Thymus (tissue), 11 donors: ENCODE data around the gene RNF150. TPM values are rescaled to one million over a fixed set of nuclear protein-coding genes. Genes with fewer than 3 reads are reported as not detected.

Experiments
- DNase-seq, 9 donors: peaks; one replicate each; pipeline ENCODE4 v3.0.0-alpha.2; 2013; ENCODE audit warnings: low spot score in 9 of 9, low read depth in 6 of 9, missing footprints in 1 of 9
- H3K27ac ChIP-seq, 2 donors: one replicate each; pipeline ENCODE4 v1.5.1; 2013; ENCODE audit warnings: control low read depth in 1 of 2, low read depth in 1 of 2, low read length in 1 of 2, mild to moderate bottlenecking in 1 of 2, moderate library complexity in 1 of 2
- H3K27me3 ChIP-seq, 2 donors: one replicate each; pipeline ENCODE4 v1.5.1; 2013; ENCODE audit warnings: low read length in 1 of 2; ENCODE audit not compliant: control insufficient read depth in 2 of 2, insufficient read depth in 1 of 2
- H3K36me3 ChIP-seq, 2 donors: one replicate each; pipeline ENCODE4 v1.5.1; 2013; ENCODE audit warnings: low read length in 1 of 2, mild to moderate bottlenecking in 1 of 2, moderate library complexity in 1 of 2; ENCODE audit not compliant: control insufficient read depth in 2 of 2, insufficient read depth in 2 of 2
- H3K4me1 ChIP-seq, 2 donors: one replicate each; pipeline ENCODE4 v1.5.1; 2013; ENCODE audit warnings: low read length in 2 of 2; ENCODE audit not compliant: control insufficient read depth in 2 of 2, insufficient read depth in 2 of 2
- H3K4me3 ChIP-seq, 2 donors: one replicate each; pipeline ENCODE4 v1.5.1; 2013; ENCODE audit warnings: low read length in 2 of 2, control low read depth in 1 of 2, mild to moderate bottlenecking in 1 of 2
- H3K9me3 ChIP-seq, 2 donors: one replicate each; pipeline ENCODE4 v1.5.1; 2013; ENCODE audit warnings: low read length in 1 of 2, mild to moderate bottlenecking in 1 of 2; ENCODE audit not compliant: control insufficient read depth in 2 of 2, insufficient read depth in 1 of 2
- WGBS: extraction: QIAGEN DNeasy Blood & Tissue Kit; methylation state at CpG from one replicate; pipeline ENCODE4 v1.1.7; 2013; 5-methylcytosine and 5-hydroxymethylcytosine counted together
- polyA plus RNA-seq: library from polyadenylated mRNA; stranded (reverse); fragments of 200-250 nt; gene quantifications from one replicate; pipeline ENCODE4 v1.2.3, GENCODE V29; 2013
- total RNA-seq: library from RNA; stranded (reverse); fragments of 120-200 nt; gene quantifications from one replicate; pipeline ENCODE4 v1.2.4, GENCODE V29; 2013
- donor health status: healthy.

Gene RNF150
- total and polyA plus RNA-seq, 2 donors, result 1.4 to 2.9 TPM

GRCh38 chr4:141075553-141075952, 57.7 kb downstream of the RNF150 start:
- no peak overlapping the region for H3K27ac ChIP-seq
- DNase-seq, result no peak
- H3K36me3 ChIP-seq, result no peaks in the 10 kb centered on the region
- no peaks in the 10 kb centered on the region for H3K27me3 ChIP-seq
- H3K4me3 ChIP-seq, result no peak overlapping the region
- H3K4me1 ChIP-seq, result no peaks in the 10 kb centered on the region
- no peaks in the 10 kb centered on the region for H3K9me3 ChIP-seq

GRCh38 chr4:141074098-141074878, 59.0 kb downstream of the RNF150 start:
- no peaks in the 10 kb centered on the region for H3K27me3 ChIP-seq
- no peaks in the 10 kb centered on the region for H3K4me1 ChIP-seq
- 94% methylated on average over 4 of the region's 4 CpGs for WGBS
- no peaks in the 10 kb centered on the region for H3K9me3 ChIP-seq
- no peak for DNase-seq
- no peak overlapping the region for H3K4me3 ChIP-seq
- H3K27ac ChIP-seq, result no peak overlapping the region
- no peaks in the 10 kb centered on the region for H3K36me3 ChIP-seq

DNA sequence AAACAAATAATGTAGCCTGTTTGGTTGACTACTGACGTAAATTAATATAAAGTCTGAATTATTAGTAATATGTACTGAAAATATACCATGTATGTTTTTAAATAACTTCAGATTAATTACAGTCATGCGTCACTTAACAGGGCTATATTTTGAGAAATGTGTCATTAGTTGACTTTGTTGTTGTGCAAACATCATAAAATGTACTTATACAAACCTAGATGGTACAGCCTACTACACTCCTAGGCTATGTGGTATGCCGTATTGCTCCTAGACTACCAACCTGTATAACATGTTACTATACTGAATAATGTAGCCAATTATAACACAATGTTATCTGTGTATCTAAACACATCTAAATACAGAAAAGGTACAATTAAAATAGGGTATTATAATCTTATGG, 66.6 kb downstream of the RNF150 start:
- DNase-seq, result no peak
- WGBS, result 99% methylated on average over 3 of the region's 3 CpGs
- Histone ChIP-seq H3K4me3 (no peak overlapping the region), H3K36me3 (no peaks in the 10 kb centered on the region), H3K4me1 (no peaks in the 10 kb centered on the region), H3K9me3 (no peaks in the 10 kb centered on the region), H3K27me3 (no peaks in the 10 kb centered on the region), H3K27ac (no peak overlapping the region)

- no peaks in the 10 kb centered on the region for H3K4me1 ChIP-seq
- 98% methylated on average over 3 of the region's 3 CpGs for WGBS
- no peak for DNase-seq
- H3K9me3 ChIP-seq, result no peaks in the 10 kb centered on the region
- H3K4me3 ChIP-seq, result no peak overlapping the region
- H3K27me3 ChIP-seq, result no peaks in the 10 kb centered on the region
- no peak overlapping the region for H3K27ac ChIP-seq
- no peaks in the 10 kb centered on the region for H3K36me3 ChIP-seq
Observed at GRCh38 chr4:141065872-141066271, 67.4 kb downstream of the RNF150 start.

DNA sequence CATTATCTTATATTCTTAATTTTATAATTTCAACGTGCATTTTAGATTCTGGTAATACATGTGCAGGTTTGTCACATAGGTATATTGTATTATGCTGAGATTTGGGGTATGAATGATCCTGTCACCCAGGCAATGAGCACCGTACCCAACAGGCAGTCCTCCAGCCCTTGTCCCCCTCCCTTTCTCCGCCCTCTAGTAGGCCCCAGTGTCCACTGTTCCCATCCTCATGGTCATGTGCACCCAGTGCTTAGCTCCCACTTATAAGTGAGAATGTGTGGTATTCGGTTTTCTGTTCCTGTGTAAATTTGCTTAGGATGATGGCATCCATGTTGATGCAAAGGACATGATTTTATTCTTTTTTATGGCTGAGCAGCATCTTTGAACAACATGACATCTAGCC, 70.6 kb downstream of the RNF150 start:
- Histone ChIP-seq H3K4me1 (no peaks in the 10 kb centered on the region), H3K27ac (no peak overlapping the region), H3K4me3 (no peak overlapping the region), H3K27me3 (no peaks in the 10 kb centered on the region), H3K36me3 (no peaks in the 10 kb centered on the region), H3K9me3 (no peaks in the 10 kb centered on the region)
- no peak for DNase-seq
- WGBS, result 97% methylated on average over 4 of the region's 4 CpGs

DNA sequence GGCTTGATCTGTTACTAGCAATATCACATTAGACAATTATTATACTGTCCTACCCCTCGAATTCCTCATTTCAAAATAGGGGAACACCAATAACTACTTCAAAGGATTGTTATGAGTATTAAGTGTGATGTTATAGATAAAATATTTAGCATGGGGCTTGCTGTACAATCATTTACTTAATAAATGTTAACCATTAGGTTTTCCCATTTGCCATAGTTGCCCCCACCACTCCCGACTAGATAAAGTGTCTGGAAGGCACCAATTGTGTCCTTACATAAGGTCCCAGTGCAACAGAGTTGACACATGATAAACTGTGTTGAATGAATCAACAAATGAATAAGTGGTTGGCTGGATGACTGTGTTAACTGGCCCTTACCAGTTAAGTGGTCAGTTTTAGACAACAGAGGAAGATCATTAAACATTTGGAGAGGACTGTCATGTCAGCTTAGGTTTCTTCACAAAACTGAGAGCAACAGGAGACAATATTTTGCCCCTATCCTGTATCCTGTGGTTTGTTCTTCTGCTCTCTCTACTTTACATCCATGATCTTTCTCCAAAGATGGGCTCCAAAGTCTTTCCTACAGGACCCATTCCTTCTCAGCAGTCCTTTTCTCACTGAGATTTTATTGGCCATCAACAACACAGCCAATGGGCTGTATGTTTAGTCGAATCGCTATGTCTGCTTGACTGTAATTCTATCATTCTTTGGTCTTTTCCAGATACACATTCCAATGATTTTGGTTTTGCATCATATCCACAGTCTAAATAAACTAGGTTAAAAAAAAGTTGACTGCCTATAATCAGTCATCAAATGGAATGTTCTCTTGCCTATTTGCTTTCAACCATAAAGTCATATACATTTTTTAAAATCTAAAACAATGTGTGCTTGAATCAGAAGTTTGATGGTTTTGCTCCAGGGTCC, 74.4 kb downstream of the RNF150 start:
- 87% methylated on average over 4 of the region's 4 CpGs for WGBS
- H3K4me3 ChIP-seq, result no peak overlapping the region
- no peaks in the 10 kb centered on the region for H3K36me3 ChIP-seq
- DNase-seq, result no peak
- H3K9me3 ChIP-seq, result no peaks in the 10 kb centered on the region
- no peaks in the 10 kb centered on the region for H3K4me1 ChIP-seq
- no peaks in the 10 kb centered on the region for H3K27me3 ChIP-seq
- H3K27ac ChIP-seq, result no peak overlapping the region

DNA sequence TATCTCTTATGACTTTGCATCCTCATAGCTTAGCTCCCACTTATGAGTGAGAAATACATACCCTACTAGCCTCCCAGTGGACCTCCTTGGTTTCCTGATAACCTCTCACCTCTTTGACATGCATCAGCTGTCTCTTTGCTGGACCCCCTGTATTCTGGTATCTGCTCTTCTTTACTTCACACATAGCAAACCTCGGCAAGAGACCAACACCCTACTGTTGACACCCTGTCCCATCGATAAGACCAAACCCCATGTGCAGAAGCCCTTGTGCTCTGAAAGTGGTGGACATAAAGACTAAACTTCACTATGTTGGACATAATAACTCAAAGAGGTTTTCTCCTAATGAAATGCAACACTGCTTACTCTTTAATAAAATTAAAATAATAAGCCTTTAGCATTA, 75.7 kb downstream of the RNF150 start:
- no peak for DNase-seq
- Histone ChIP-seq H3K27ac (no peak overlapping the region), H3K27me3 (no peaks in the 10 kb centered on the region), H3K4me1 (no peaks in the 10 kb centered on the region), H3K4me3 (no peak overlapping the region), H3K9me3 (no peaks in the 10 kb centered on the region), H3K36me3 (no peaks in the 10 kb centered on the region)
- WGBS, result 95% methylated on average over 2 of the region's 2 CpGs

DNA sequence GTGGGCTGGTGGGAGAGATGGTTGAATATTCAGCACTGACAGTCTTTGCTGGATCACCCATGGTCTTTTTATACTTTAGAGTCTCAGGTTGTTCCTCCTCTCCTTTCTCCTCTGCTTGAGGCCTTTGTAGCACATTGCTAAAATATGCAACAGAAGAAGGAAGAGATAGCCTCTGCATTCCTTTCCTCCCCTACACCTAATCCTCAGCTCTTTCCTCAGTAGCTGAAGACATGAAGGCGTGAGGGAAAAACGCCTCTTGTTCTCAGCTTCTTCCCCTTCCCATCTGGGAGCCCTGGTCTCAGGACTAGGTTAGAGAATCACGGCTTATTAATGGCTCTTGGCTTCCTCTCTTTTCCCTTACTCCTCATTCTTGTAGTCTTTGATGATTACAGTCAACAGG, 76.8 kb downstream of the RNF150 start:
- DNase-seq, result no peak
- 94% methylated on average over 3 of the region's 3 CpGs for WGBS
- Histone ChIP-seq H3K27ac (no peak overlapping the region), H3K4me3 (no peak overlapping the region), H3K36me3 (no peaks in the 10 kb centered on the region), H3K9me3 (no peaks in the 10 kb centered on the region), H3K4me1 (no peaks in the 10 kb centered on the region), H3K27me3 (no peaks in the 10 kb centered on the region)

- H3K4me3 ChIP-seq, result no peak overlapping the region
- no peaks in the 10 kb centered on the region for H3K4me1 ChIP-seq
- H3K36me3 ChIP-seq, result no peaks in the 10 kb centered on the region
- WGBS, result 96% methylated on average over 2 of the region's 2 CpGs
- H3K27me3 ChIP-seq, result no peaks in the 10 kb centered on the region
- peaks cover 0 to 7% of the 10 kb centered on the region in 2 donors for H3K9me3 ChIP-seq
- H3K27ac ChIP-seq, result no peak overlapping the region
- no peak for DNase-seq
Observed at GRCh38 chr4:141054446-141054845, 78.8 kb downstream of the RNF150 start.
